GM20431 (cell line): ENCODE data around the gene GTF3A.
"Not testable (repeated sequence)": the region's sequence is repeated elsewhere in the genome, so short reads cannot be mapped to it uniquely, and the experiment has no call there.

ENCODE experiments used
- in situ Hi-C: fragments of 300-500 bp; cut with MseI, MboI; formaldehyde crosslinking; loops from one replicate; pipeline ENCODE4 v1.15.0; 2020; ENCODE audit warnings: low sequenced_read_pairs; ENCODE audit not compliant: unreplicated experiment

The GTF3A gene

DNA sequence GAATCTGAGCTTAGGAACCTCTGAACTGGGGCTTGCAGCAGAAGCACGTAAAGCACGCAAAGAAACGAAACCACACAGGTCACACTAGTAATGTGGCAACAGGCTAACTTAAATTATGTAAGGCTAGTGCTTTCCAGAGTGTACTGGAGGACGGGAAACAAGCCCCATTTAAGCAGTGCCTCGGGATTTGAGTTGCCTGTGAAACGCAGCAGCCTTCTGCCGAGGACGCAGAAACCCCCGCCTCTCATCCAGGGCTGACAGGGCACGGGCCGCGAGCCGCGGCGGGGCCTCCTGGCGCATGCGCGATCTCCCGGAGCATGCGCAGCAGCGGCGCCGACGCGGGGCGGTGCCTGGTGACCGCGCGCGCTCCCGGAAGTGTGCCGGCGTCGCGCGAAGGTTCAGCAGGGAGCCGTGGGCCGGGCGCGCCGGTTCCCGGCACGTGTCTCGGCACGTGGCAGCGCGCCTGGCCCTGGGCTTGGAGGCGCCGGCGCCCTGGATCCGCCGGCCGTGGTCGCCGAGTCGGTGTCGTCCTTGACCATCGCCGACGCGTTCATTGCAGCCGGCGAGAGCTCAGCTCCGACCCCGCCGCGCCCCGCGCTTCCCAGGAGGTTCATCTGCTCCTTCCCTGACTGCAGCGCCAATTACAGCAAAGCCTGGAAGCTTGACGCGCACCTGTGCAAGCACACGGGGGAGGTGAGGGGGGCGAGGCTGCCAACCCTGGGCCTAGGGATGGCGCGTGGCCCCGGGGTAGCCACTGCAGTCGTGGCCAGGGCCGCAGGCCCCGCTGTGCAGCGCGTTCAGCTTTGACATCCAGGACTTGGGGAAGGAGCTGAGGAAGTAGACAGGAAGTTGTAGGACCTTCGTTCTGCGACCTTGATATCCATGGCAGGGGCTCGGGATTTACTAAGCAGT lies at the start of gene GTF3A:
GTF3A (plus strand) TSS at position 374 of the 912 bp plus-strand sequence.
- in situ Hi-C loops, result no loop called here

DNA sequence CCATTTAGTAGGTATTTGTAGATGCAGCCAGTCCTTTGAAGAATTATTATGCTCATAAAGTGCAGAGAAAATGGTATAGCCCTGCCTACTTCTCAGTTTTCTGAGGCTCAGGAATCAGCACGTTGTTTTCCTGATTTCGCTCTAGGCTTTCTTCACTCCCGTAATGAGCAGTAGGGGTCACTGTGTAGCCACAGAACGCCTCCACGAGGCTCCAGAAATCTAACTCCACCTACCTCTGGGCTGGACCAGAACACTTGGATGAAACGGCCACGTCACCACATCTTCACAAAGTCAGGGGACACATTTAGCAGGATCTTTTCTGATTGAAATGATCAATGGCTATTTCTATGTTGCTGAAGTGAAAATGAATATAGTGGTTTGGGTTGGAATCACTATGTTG lies 49.8 kb upstream of the GTF3A start:
- in situ Hi-C loops, result loop anchor here (10.0 to 25.0 kb wide), 2 partner anchors 438 to 610 kb away; partner anchors contain the start of gene URAD

- in situ Hi-C loops, result loop anchor here (10.0 to 25.0 kb wide), 2 partner anchors 436 to 609 kb away; partner anchors contain the start of gene URAD
These were observed 48.6 kb upstream of the GTF3A start for GRCh38 chr13:27375686-27376326.

GRCh38 chr13:27379126-27379525 lies 45.3 kb upstream of the GTF3A start:
- in situ Hi-C loops, result loop anchor here (10.0 to 25.0 kb wide), 2 partner anchors 433 to 606 kb away; partner anchors contain the start of gene URAD

- in situ Hi-C loops, result loop anchor here (10.0 to 25.0 kb wide), 2 partner anchors 432 to 605 kb away; partner anchors contain the start of gene URAD
These were observed 44.5 kb upstream of the GTF3A start for GRCh38 chr13:27379694-27380641.

DNA sequence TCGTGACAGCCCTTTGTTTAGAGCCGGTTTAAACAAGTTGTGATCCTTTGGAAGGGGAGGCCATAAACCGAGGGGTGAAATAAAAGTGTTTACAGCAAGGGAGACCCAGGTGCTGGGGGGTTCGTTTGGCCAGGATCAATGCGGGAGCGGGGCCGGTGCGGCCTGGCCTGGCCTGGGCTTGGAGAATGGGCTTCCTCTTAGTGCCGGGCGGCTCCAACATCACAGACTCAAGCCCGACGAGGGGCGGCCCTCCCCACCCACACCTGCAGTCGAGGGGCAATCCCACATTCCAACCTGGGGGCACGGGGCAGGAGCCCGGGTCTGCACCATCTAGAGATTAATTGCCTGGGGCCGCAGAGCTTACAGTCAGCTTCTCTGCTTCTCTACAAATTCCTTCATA lies 42.8 kb upstream of the GTF3A start:
- in situ Hi-C loops, result loop anchor here (25.0 kb wide), 1 partner anchor 431 kb away; no protein-coding TSS in a partner anchor

DNA sequence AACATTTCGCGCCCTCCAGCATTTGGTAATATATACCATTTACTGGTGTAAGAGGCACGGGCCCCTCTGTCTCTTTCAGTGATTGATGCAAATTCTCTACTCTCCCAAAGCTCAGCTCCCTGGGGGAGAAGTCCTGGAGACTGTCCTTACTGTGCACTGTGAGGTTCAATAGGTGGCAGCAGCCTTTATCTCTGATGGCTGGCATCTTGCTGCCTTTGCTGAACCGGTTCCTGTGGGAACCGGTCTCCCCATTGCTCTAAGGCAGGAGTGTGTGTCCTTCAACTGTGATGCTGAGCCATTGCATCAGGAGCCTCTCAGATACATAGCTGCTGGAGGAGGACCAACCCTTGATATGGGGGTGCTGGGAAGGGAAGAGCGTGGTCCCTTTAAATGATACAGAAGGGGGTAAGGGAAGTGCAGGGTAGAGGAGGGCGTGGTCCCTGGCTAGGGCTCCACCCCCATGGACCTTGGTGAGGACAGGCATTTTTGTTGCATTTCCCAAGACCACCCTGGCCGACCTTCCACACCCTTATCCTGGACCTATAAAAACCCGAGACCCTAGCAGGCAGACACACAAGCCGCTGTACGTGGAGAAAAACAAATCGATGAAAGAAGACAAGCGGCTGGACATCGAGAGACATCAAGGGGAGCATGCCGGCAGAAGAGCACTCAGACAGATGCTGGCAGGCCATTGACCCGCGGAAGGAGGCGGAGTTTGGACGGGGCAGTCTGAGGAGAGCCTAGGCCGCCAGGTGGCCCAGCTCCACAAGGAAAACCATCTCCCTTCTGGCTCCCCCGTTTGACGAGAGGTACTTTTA lies 41.1 kb upstream of the GTF3A start:
- in situ Hi-C loops, result loop anchor here (25.0 kb wide), 1 partner anchor 429 kb away; no protein-coding TSS in a partner anchor

- in situ Hi-C loops, result loop anchor here (25.0 kb wide), 1 partner anchor 428 kb away; no protein-coding TSS in a partner anchor
These were observed 40.1 kb upstream of the GTF3A start for GRCh38 chr13:27384285-27384684.

GRCh38 chr13:27388241-27388640 lies 36.2 kb upstream of the GTF3A start:
- in situ Hi-C loops, result loop anchor here (25.0 kb wide), 1 partner anchor 424 kb away; no protein-coding TSS in a partner anchor

DNA sequence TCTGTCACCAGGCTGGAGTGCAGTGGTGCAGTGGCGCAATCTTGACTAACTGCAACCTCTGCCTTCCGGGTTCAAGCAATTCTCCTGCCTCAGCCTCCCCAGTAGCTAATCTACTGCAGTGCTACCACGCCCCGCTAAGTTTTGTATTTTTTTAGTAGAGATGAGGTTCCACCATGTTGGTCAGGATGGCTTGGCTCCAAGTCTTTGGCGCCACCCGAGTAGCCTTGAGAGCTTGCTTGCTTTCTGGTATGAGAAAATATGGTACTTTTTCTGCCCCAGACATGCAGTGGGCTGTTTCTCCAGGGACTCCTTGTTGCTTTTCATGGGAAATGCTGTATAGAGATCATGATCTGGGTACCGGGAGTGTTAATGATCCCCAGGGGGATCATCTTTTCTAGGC lies 34.5 kb upstream of the GTF3A start:
- in situ Hi-C loops, result loop anchor here (25.0 kb wide), 1 partner anchor 422 kb away; no protein-coding TSS in a partner anchor

- in situ Hi-C loops, result loop anchor here (25.0 kb wide), 1 partner anchor 421 kb away; no protein-coding TSS in a partner anchor
These were observed 32.9 kb upstream of the GTF3A start for GRCh38 chr13:27391471-27391870.

GRCh38 chr13:27393101-27393500 lies 31.3 kb upstream of the GTF3A start:
- in situ Hi-C loops, result loop anchor here (25.0 kb wide), 1 partner anchor 419 kb away; no protein-coding TSS in a partner anchor

GRCh38 chr13:27395007-27395510 lies 29.4 kb upstream of the GTF3A start:
- in situ Hi-C loops, result loop anchor here (25.0 kb wide), 1 partner anchor 417 kb away; no protein-coding TSS in a partner anchor

DNA sequence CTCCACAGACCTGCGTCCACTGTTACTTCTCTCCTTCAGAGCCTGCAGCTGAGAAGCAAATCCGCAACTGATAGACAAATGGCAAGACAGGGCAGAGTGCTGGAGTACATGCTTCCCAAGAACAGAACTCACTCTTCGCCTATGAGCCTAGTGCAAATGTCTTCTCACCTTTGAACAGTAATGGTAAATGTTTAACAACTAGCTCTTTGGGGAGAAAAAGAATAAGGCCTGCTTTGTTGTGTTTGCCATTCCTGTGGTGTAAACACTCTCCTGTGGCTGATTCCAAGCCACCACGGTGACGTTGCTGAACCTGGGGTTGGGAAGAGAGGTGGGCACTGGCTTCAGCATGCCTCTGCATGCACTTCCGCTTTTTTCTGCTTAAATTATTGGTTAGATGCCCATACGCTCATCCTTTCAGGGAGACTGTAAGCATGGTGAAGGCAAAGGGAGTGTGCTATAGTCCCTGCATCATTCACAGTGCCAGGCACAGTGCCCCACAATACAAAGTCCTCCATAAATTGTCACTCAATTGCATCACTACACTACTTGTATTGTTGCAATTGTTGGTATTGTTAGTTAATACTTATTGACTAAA lies 28.1 kb upstream of the GTF3A start:
- in situ Hi-C loops, result loop anchor here (25.0 kb wide), 1 partner anchor 416 kb away; no protein-coding TSS in a partner anchor

GRCh38 chr13:27398360-27398759 lies 26.1 kb upstream of the GTF3A start:
- in situ Hi-C loops, result loop anchor here (25.0 kb wide), 1 partner anchor 414 kb away; no protein-coding TSS in a partner anchor

DNA sequence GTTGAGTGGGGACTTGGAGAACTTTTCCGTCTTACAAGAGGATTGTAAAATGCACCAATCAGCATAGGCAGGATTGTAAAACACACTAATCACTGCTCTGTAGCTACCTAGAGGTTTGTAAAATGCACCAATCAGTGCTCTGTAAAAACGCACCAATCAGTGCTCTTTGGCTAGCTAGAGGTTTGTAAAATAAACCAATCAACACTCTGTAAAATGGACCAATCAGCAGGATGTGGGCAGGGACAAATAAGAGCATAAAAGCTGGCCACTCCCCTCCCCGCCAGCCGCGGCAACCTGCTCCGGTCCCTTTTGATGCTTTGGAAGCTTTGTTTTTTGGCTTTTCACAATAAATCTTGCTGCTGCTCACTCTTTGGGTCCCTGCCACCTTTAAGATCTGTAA lies 24.0 kb upstream of the GTF3A start:
- in situ Hi-C loops, result not testable (repeated sequence)

DNA sequence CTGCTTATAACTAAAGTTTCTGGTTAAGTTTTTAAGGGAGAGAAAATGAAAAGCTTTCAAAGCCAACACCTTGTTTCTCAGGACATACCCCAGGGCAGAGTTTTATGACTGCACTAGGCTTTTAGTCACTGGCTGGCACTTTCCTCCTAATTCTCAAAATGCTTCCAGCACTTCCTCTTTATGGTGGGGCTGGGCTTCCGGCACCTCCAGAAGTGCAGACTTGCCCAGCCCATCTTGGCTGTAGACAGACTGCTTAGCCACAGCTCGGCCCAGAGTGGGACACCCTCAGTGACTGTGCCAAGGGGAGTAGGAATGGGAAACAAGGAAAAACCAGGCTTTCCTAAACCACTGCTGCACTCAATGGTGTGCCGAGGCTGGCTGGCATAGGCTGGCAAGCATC lies 23.2 kb upstream of the GTF3A start:
- in situ Hi-C loops, result no loop called here

- in situ Hi-C loops, result no loop called here
These were observed 21.2 kb upstream of the GTF3A start for GRCh38 chr13:27403203-27403678.
